A172 (cell line): ENCODE results near the gene ABHD17C. TPM values are rescaled to one million over a fixed set of nuclear protein-coding genes. Genes with fewer than 3 reads are reported as not detected.
"Not testable (repeated sequence)": the region's sequence is repeated elsewhere in the genome, so short reads cannot be mapped to it uniquely, and the experiment has no call there.

Experiments used
- DNase-seq: peaks from one replicate; pipeline ENCODE4 v3.0.0-alpha.2; 2015; ENCODE audit warnings: low spot score
- total RNA-seq: library from RNA; depleted of rRNA; stranded (reverse); fragments of >200 nt; shearing (Covaris generic); gene quantifications from 2 replicates; pipeline ENCODE4 v1.2.3, GENCODE V29; 2014

ABHD17C gene
- total RNA-seq, 1 experiment from 2014 or later: 5.8 TPM

GRCh38 chr15:80730926-80731325 is 35.8 kb downstream of the ABHD17C start:
- no peak for DNase-seq

- no peak for DNase-seq
Measured at GRCh38 chr15:80732167-80732566, 37.1 kb downstream of the ABHD17C start.

GRCh38 chr15:80732818-80733217 is 37.7 kb downstream of the ABHD17C start:
- no peak for DNase-seq

- no peak for DNase-seq
Measured at GRCh38 chr15:80733460-80733859, 38.4 kb downstream of the ABHD17C start.

- DNase-seq: no peak
Measured at GRCh38 chr15:80735344-80735743, 40.2 kb downstream of the ABHD17C start.

- no peak for DNase-seq
Measured at GRCh38 chr15:80736560-80736959, 41.5 kb downstream of the ABHD17C start.

- no peak for DNase-seq
Measured at GRCh38 chr15:80739919-80740318, 44.8 kb downstream of the ABHD17C start.

GRCh38 chr15:80742081-80742480 is 47.0 kb downstream of the ABHD17C start:
- no peak for DNase-seq

GRCh38 chr15:80743189-80743833 is 48.2 kb downstream of the ABHD17C start:
- no peak for DNase-seq

- DNase-seq: no peak
Measured at GRCh38 chr15:80744415-80744814, 49.3 kb downstream of the ABHD17C start.

GRCh38 chr15:80744826-80745225 is 49.7 kb downstream of the ABHD17C start:
- peak; percentile 11 for DNase-seq

GRCh38 chr15:80745888-80746287 is 50.8 kb downstream of the ABHD17C start:
- no peak for DNase-seq

- no peak for DNase-seq
Measured at GRCh38 chr15:80747317-80748053, 52.4 kb downstream of the ABHD17C start.

GRCh38 chr15:80749589-80749988 is 54.5 kb downstream of the ABHD17C start:
- DNase-seq: no peak

GRCh38 chr15:80750575-80750974 is 55.5 kb downstream of the ABHD17C start:
- DNase-seq: no peak

GRCh38 chr15:80752204-80752603 is 57.1 kb downstream of the ABHD17C start:
- no peak for DNase-seq

- no peak for DNase-seq
Measured at GRCh38 chr15:80753161-80753560, 58.1 kb downstream of the ABHD17C start.

- DNase-seq: no peak
Measured at GRCh38 chr15:80754014-80754413, 58.9 kb downstream of the ABHD17C start.

GRCh38 chr15:80755885-80756284 is 60.8 kb downstream of the ABHD17C start:
- DNase-seq: no peak

GRCh38 chr15:80758130-80758745 is 63.1 kb downstream of the ABHD17C start:
- no peak for DNase-seq

GRCh38 chr15:80760960-80761359 is 65.8 kb downstream of the ABHD17C start:
- no peak for DNase-seq

GRCh38 chr15:80761754-80762153 is 66.6 kb downstream of the ABHD17C start:
- no peak for DNase-seq

- DNase-seq: not testable (repeated sequence)
Measured at GRCh38 chr15:80763235-80763634, 68.1 kb downstream of the ABHD17C start.
